ENCODE data around the gene PAQR8.

PAQR8 gene

GRCh38 chr6:52346503-52346902 lies 15.4 kb upstream of the PAQR8 start:
- no peak overlapping the region for H3K27ac ChIP-seq
- no peak overlapping the region for H3K4me3 ChIP-seq

- Histone ChIP-seq H3K27ac (no peak overlapping the region), H3K4me3 (no peak overlapping the region)
These were observed 14.1 kb upstream of the PAQR8 start for GRCh38 chr6:52347818-52348217.

- H3K4me3 ChIP-seq: no peak overlapping the region
- H3K27ac ChIP-seq: peak overlapping the region in 3 of 21 experiments; percentile 1 to 51 (median 31)
These were observed 10.1 kb upstream of the PAQR8 start for GRCh38 chr6:52351879-52352238.

GRCh38 chr6:52352239-52353018 lies 9.5 kb upstream of the PAQR8 start:
- Histone ChIP-seq H3K27ac (peak overlapping the region in 3 of 21 experiments; percentile 1 to 51 (median 31)), H3K4me3 (no peak overlapping the region)

- H3K4me3 ChIP-seq: no peak overlapping the region
- H3K27ac ChIP-seq: no peak overlapping the region
These were observed 5.9 kb upstream of the PAQR8 start for GRCh38 chr6:52356017-52356416.

GRCh38 chr6:52359403-52359802 lies 2.5 kb upstream of the PAQR8 start:
- no peak overlapping the region for H3K27ac ChIP-seq
- no peak overlapping the region for H3K4me3 ChIP-seq

GRCh38 chr6:52360028-52360427 lies 1.9 kb upstream of the PAQR8 start:
- H3K27ac ChIP-seq: no peak overlapping the region

GRCh38 chr6:52360601-52361413 lies 1.1 kb upstream of the PAQR8 start:
- H3K27ac ChIP-seq: peak overlapping the region in 12 of 21 experiments; percentile 14 to 91 (median 80)

More at GRCh38 chr6:52360028-52360427, 1.9 kb upstream of the PAQR8 start:
- no peak overlapping the region for H3K4me3 ChIP-seq

GRCh38 chr6:52361414-52361944 lies 472 bp upstream of the PAQR8 start:
- H3K27ac ChIP-seq: peak overlapping the region in 19 of 21 experiments; percentile 14 to 91 (median 80)

More at GRCh38 chr6:52360601-52361413, 1.1 kb upstream of the PAQR8 start:
- peak overlapping the region in 1 of 7 experiments; percentile 70 for H3K4me3 ChIP-seq

GRCh38 chr6:52362443-52363227 lies 684 bp downstream of the PAQR8 start:
- Histone ChIP-seq H3K27ac (peak overlapping the region; percentile 43 to 91 (median 77)), H3K4me3 (peak overlapping the region; percentile 47 to 80 (median 70))

More at GRCh38 chr6:52361414-52361944, 472 bp upstream of the PAQR8 start:
- H3K4me3 ChIP-seq: peak overlapping the region; percentile 47 to 80 (median 70)

GRCh38 chr6:52363228-52363867 lies 1.4 kb downstream of the PAQR8 start:
- H3K27ac ChIP-seq: peak overlapping the region in 7 of 21 experiments; percentile 71 to 91 (median 80)
- H3K4me3 ChIP-seq: peak overlapping the region; percentile 47 to 80 (median 70)

- Histone ChIP-seq H3K27ac (no peak overlapping the region), H3K4me3 (no peak overlapping the region)
These were observed 2.7 kb downstream of the PAQR8 start for GRCh38 chr6:52364480-52365166.

GRCh38 chr6:52365317-52365716 lies 3.4 kb downstream of the PAQR8 start:
- Histone ChIP-seq H3K27ac (no peak overlapping the region), H3K4me3 (no peak overlapping the region)

GRCh38 chr6:52365866-52366540 lies 4.1 kb downstream of the PAQR8 start:
- Histone ChIP-seq H3K27ac (no peak overlapping the region), H3K4me3 (no peak overlapping the region)

GRCh38 chr6:52368002-52368401 lies 6.1 kb downstream of the PAQR8 start:
- no peak overlapping the region for H3K4me3 ChIP-seq
- no peak overlapping the region for H3K27ac ChIP-seq

GRCh38 chr6:52369234-52369633 lies 7.3 kb downstream of the PAQR8 start:
- no peak overlapping the region for H3K4me3 ChIP-seq
- H3K27ac ChIP-seq: no peak overlapping the region

- Histone ChIP-seq H3K27ac (no peak overlapping the region), H3K4me3 (no peak overlapping the region)
These were observed 9.8 kb downstream of the PAQR8 start for GRCh38 chr6:52371656-52372191.

Data from skin epidermis (tissue), 12 donors.